Measurements from ENCODE around the gene SUGP1.

Gene SUGP1

DNA sequence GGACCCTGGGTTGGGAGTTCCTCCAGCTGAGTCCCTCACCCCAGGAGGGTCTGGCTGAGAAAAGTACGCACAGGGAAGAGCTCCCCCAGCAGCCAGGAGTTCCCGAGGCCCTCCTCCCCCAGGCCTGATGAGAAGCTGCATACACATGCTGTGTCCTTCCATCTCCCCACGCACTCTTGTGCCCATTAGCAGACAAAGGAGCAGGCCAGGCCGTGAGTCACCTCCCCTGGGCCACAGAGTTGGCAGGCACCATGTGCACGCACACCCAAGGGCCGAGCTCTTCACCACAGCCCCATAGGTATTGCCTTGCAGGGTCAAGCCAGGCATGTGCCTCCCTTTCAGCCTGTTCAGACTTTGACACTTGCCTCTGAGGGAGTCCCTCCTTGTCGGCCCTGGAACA, 17.8 kb upstream of the SUGP1 start:
- no peak for DNase-seq

DNA sequence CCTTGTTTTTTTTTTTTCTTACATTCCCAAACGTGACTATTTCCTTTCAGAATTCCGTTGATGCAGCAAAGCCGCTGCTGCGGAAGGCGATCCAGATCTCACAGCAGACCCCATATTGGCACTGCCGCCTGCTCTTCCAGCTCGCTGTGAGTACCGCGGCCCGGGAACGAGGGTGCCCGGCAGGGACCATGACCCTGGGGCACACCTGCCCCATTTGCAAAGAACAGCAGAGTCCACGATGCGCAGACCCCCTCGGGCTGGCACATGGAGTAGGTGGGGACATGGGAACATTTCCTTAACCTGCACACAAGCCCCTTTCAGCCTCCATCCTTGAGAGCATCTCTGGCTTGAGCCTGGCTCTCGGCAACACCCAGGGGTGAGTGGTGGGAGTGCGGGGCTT, 16.8 kb upstream of the SUGP1 start:
- DNase-seq, result no peak

DNA sequence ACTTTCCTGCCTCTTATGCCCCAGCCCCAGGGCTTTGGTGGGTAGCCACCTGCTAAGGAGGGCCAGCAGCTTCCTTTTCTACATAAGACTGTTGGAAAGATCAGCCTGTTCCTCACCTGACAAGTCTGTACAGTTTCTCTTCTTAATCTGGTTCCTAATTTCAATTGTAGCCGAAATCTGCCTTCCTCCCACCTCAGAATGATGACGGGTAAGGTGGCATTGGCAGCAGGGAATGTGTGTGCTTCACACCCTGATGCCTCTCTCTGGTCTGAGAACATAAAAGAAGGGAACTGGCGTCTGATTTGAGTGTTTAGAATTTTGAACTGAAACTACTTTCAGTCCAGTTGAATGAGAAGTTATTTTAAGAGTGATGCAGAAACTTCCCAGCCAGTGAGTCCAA, 16.3 kb upstream of the SUGP1 start:
- DNase-seq, result no peak

DNA sequence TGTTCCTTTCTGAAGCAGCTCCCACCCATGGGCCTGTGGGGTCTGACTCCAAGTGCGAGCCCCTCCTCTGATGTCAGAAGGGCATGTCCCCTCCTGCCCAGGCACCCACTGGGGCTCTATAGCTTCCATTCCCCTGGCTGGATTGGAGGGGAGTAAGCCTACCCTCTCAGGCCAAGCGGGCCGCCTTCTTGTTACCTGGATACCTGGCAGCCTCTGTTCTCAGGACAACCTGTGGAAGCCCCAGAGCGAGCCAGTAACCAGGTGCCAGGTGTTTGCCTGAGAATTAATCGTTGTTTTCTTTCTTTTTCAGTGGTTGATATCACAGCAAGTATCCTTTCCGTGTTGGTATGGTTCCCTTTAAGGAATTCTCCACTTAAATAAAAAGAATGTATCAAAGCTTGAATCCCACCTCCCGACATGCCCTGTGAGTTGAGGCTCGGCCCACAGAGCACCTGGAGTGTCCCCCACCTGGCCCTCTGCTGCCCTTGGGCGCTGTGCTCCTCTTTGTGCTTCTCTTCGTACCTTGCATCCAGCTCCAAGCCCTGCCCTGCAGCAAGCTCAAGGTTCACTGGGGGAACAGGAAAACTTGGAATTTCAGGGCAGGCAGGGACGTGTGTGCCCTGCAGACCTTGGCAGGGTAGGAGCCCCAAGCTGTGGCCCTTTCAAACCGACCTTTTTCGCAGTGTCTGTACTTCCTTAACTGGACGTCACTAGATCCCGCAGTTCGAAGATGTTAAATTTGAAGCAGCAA, 15.3 kb upstream of the SUGP1 start:
- no peak for DNase-seq

DNA sequence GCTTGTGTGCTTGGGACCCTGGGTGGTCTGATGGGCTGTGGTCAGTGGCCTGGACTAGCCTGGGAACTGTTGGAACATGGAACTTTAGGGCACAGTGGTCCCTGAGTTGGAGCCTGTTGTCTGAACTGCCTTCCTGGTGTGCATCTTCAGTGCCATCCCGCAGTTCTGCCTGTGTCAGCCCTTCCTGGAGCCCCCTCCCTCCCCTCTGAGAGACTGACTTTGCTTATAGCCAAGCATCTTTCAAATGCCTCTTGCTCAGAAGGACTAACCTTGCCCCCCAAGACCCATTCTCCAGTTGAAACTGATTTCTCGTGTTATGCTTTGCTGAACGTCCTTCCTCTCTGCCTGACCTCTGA, 14.7 kb upstream of the SUGP1 start:
- DNase-seq, result no peak

DNA sequence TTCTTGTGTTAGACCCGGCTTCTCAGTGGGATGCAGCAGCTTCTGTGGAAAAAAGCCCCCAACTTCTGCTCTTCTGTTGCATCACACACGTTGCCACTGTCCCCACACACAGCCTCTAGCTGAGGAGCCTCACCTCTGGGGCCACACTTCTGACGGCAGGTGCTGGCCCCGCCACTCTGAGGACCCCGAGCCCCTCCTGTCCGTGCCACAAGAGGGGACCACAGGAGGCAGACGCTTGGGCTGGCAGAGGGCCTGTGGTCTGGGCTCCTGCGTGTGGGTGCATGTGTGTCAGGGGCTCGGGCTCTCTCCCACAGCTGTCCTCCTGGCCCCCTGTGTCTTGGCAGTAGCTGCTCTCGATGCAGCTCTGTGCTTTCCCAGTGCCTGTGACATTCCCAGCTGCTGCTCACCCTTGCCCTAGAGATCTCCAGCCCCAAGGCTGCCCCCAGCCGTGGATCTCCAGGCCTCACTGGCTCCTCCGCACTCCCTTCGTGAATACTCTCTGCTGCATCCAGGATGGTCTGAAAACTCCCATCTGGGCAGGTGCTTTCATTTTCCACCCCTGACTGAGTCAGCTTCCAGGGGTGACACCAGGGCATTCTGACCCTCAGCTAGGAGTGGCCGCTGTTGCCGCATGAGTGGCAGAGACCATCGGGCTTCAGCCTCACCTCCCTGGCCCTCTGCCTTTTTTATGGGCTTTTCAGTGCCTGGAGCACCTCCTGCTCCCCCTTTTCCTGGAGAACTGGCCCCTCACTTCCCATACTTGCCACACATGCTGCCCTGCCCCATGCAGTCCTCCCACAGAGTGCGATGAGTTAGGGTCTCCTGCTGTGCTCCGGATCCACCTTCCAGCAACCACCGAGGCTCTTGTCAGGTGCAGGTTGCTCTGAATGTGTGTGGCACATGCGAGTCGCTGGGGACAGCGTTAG, 14.0 kb upstream of the SUGP1 start:
- no peak for DNase-seq

DNA sequence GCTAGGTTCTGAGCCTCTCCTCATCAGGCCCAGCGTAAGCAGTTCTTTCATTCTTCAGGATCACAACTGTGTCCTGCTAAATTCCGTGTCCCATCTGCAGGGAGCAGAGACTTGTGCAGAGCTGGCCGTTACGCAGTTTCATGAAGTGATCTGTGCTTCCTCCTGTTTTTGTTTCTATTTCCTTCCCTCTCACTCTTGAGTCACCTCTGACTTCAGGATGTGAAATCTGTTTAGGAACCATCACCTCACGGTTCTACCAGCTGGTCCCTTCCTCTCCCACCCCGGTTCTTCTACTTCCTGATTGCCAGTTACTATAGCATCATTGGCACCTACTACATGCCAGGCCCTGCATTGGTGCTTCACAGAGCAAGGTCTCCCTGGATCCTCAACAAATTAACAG, 8.8 kb upstream of the SUGP1 start:
- no peak for DNase-seq

DNA sequence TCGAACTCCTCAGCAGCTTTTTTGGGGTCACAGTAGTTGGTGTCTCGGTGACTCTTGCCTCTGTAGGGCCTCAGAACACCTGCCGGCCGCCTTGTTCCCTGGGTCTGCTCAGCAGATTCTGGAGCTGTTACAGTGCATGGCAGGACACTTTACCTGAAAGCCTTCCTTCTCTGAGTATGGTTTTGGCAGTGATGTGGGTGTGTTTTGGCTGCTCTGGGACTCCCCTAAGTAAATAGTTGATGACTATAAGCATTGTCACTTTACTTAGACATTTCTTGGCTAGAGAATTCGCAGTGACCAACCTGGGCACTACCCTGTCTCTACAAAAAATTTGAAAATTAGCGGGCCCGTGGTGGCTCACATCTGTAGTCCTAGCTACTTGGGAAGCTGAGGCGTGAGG, 7.4 kb upstream of the SUGP1 start:
- DNase-seq, result no peak

DNA sequence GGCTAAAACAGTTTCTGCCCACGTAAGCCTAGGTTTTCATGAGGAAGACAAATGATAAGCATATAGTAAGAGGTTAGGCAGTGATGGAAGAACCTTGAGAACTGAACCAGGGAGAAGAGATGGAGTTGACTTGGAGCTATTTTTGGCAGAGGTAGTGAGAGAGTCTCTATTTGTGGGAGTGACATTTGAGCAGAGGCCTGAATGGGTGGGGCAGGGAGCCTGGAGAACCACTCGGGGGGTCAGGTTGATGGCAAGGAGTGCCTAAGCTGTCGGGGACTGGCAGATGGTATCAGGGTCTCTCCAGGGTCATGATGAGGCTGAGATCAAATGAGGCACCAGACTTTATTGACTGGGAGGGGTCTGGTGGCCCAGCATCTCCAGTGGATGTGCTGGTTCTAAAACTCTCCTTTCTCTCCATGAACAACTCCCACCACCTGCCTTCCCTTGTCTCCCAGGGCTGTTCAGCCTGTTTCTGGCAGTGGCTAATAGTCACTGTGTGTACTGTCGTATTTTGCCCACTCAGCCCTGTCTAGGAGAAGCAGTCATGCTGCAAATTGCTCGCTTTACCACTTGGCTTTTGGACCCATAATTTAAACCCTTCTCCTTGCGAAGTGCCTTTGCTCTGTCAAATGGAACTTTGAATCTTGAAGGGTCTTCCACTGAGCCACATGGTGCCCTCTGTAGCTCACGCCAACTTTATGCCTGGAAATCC, 3.9 kb upstream of the SUGP1 start:
- no peak for DNase-seq

DNA sequence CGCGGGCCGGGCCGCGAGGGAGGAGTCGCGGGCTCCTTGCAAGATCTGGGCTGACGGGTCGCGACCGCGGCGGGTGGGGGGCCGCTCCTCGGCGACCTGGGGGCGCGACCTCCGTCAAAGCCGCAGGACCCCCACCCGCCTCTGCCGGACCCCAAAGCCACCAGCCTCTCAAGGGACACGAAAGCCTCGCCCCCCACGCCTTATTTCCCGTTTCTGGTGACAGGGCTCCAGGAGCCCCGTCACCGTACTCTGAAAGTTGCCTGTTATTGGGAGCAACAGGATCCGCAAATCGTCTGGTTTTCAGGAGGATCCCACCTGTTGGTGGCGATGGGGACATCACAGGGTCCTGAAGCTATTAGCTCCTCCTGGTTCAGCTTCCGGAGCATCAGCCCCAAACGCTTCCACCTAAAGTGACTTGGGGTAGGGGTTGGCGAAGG, 850 bp upstream of the SUGP1 start:
- DNase-seq, result no peak

DNA sequence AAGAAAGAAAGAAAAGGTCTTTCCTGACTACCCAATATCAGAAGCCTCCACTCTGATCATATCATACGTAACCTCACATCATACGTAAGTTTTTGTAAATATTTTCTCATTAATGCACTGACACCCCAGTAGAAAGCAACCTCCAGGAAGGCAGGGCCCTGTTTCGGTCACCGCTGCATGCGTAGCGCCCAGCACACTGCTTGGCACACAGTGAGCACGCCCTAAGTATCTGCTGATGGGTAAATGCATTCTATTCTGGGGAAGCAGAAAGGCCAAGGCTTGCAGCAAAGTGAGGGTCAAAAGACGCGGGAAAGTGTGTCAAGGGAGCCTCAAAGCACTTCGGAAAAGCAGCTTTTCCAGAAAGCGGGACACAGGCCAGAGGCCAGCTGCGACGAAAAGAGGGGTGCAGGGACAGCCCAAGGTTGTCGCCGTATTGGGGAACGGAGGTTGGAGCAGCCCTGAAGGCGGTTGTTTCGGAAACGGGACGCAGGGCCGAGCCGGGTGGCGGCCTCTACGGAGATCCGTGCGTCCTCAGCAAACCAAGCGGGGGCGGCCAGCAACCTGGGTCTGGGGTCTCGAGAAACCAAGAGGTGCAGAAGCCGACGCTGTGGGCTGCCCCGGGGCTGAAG, 463 bp downstream of the SUGP1 start:
- DNase-seq, result no peak

DNA sequence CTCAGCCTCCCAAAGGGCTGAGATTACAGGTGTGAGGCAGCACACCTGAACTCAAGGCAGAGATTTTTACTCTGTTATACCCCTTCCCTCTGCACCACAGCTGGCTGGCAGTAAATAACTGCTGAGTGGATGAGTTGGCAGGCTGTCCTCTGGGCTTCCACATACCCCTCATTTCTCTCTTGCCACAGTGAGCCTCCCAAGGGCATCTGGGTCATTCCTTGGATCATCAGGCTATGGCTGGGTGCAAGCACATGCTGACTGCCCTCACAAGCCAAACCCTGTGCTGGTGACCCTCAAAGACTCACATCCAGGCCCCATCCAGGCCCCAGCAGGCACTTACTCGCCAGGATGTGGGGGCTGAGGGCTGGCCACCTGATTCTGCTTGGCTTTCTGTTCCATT, 4.2 kb downstream of the SUGP1 start:
- DNase-seq, result no peak

DNA sequence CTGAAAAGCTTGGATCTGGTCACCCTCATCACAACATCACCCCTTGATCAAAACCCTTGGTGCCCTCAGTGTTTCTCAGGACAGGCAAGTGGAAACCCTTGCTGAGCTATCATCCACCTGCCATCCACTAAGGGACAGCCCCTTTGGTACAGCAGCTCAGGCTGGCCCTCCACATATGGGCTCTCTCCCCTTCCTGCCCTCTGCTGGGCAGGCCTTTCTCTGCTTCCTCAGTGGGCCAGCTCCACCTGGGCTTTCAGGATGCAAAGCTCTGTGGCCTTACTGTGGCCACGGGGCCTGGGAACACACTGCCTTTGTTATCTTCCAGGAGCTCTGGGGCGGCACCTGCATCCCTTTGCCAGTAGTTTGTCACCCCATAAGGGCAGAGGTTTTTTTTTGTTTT, 4.9 kb downstream of the SUGP1 start:
- no peak for DNase-seq

DNA sequence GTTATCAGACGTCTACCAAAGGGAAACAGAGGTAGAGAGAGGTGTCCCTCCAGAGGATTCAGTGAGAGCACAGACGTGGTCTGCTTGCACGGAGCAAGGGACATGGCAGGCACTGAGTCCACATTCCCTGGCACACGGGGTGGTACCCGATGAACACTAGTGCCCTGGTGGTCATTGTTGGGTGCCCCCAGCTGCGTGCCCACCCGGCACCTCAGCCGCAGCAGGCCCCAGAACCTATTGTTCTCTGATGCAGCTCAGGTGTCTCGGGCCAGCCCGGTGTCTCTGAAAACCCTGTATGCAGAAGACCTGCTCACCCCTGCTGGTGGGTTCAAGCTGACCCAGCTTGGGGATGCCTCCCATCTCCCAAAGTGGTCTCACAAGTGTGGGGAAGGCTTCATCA, 11.9 kb downstream of the SUGP1 start:
- DNase-seq, result no peak

DNA sequence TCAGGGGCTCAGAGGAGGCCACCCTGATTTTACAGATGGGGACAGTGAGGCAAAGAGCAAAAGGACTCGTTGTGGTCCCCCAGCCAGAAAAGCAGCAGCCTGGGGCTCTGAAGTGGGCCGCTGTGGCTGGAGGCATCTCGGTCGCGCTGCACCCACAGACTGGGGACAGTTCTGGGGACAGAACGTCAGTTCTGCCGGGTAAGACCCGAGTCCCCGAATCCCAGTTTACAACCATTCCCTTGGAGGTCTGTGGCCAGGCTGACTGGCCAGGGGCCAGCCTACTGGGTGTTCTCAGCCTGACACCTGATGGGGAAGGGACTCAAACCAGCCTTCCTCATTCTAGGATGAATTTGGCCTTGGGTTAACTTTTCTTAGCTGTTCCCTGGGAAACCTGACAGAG, 14.1 kb downstream of the SUGP1 start:
- DNase-seq, result no peak

DNA sequence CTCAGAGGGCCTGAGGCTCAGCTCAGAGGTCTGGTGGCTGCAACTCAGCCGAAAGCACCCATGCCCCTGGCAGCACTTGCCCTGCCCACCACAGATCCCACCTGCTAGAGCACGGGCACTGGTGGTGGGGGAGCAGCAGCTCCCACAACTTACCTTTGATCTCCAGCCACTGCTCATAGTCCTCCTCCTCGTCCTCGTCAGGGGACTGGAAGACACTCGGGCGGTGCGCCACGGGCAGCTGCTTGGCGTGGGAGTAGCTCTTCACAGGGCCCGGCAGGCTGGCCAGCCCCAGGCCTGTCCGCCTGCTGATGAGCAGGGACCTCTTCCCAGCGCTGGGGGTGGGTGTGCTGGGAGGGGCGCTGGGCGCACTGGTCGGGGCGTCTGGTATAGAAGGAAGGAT, 14.6 kb downstream of the SUGP1 start:
- no peak for DNase-seq

DNA sequence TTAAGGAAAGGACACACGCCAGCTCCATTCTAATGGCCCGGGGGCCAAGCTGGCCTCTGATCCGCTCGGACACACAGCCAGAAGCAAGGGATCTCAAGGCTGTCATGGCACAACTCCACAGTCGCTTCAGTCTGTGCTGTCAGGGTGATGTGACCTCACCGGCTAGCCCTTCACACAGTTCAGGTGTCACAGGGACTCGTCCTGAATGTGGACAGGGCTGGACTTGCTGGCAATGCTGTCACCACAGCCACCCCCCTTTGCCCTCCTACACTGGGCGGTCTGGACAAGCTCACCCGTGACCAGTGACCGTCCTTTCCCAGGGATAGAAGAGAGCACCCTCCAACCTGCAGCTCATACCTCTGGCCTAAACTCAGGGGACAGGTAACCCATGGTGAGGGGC, 15.2 kb downstream of the SUGP1 start:
- DNase-seq, result no peak

DNA sequence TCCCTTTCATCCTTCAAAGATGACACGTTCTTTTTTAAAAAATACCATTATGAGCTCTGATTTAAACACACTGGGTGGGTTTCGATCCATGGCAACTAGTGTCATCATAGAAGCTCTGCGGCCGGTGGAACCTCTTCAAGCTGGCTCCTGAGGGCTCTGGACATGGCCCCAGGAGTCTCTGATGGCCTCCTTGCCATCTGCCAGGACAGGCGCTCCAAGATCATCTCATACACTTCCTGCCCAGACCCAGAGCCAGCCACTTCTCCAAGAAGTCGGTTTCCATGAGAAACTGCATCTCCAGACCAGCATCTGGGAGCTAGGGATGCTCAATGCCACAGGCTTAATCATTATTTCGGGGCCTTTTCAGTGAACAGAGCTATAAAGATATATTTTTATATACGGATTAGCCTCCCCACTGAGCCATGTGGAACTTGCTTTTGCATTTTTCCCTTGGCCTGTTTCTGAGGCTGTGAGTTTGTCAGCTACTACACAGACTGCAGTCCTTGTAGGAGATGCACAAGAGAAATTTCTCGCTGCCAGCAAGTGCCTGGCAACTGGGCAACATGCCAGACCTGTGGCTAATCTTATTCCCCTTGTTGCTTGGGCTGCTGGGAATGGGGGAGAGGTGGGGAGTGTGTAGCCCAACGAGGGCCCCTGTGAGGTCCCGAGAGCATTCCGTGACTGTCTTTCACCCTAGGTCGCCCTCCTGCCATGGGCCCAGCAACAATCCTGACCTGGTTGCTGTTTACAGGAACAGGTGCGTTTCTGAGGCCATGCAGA, 15.9 kb downstream of the SUGP1 start:
- DNase-seq, result no peak

DNA sequence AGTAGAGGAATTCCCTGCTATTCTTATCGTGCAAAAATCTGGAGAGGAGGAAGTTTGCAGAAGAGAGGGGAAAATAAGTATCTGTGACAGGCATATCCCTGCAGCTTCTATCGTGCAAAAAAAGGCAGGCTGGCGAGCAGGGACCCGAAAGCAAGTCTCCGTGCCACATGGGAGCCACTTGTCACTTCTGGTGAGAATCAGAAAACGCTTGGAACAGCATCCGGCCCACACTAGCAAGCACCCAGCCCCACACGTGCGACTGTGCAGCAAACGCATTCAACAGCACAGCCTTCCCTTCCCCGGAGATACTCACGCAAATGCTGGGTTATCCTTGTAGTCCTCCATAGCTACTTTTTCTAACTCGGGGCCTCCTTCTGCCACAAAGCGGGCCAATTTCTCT, 16.9 kb downstream of the SUGP1 start:
- DNase-seq, result no peak

DNA sequence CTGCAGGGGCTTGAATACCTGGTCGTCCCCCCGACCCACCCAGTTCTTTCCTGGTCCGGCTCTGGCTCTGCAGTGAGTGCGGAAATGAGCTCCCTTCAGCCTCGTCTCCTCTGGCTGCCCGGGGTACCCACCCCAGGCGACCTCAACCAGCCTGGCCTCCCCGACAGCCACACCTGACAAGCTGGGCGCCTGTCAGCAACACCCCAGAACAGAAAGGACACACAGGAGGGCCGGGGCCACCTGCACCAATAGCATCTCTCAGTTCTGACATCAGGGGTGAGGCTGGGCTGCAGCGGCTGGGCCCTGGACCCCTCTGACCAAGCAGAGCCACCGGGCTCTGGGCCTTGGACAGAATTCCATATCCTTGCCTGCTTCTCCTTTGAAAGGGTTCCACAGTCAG, 19.7 kb downstream of the SUGP1 start:
- no peak for DNase-seq

DNA sequence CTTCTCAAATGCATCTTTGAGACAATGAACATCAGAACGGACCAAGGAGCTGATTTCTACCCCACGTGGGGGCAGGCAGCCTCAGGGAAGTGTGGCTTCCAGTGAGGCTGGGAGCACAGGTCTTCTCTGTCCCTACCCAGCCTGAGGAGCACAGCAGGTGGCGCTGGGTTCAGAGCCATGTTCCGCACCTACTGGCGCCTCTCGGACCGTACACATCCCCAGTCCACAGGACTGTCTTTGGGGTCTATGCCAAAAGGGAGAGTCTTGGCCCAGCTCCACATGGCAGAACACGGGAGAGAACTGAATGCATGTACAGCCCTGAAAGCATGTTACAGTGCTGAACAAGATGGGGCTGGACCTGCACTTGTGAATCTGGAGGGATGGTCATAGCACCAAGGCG, 22.6 kb downstream of the SUGP1 start:
- no peak for DNase-seq

DNA sequence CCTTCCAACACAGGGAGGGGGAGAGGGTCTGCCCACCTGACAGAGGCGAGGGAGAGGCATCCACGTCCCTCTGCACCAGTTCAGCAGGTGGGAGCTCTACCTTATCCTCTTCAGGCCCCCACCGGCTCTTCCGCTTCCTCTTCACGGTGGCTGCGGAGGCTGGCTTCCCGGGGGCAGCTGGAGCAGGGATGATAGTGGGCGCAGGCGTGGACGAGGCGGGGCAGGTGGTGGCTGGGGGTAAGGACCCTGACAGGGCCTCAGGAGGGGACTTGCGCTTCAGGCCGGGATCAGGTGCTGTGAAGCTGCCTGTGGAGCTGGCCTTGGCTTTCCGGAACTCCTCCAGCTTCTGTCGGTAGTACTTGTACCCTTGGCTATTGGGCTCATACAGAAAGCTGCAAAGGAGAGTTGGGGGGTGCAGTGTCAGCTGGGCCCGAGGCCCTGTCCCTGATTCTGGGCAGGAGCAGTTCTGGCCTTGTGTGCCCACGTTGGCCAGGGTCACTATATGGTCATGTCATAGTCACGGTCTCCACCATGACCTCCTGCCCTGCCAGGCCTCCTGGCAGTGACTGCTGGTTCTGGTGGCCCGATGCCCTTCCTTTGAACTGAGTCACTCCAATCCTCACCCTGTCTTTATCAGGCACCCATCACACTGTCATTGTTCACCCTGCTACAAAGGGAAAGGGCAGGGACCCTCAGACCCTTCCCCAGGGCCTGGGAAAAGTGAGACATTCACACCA, 23.2 kb downstream of the SUGP1 start:
- no peak for DNase-seq
